ENCODE measurements around the gene NOL12. TPM values are rescaled to one million over a fixed set of nuclear protein-coding genes. Genes with fewer than 3 reads are reported as not detected.
"Not testable (repeated sequence)": the region's sequence is repeated elsewhere in the genome, so short reads cannot be mapped to it uniquely, and the experiment has no call there.

The NOL12 gene
- total RNA-seq, 2 donors from 2014 or later = 24.0 to 42.1 TPM

- peaks cover 7 to 22% of the 10 kb centered on the region in 2 donors for H3K36me3 Mint-ChIP-seq
- H3K27ac Mint-ChIP-seq = peak overlapping the region in 1 of 2 donors; percentile 7
- not testable (repeated sequence) for ATAC-seq; DNase-seq (ENCODE audit: low spot score in 2 of 2); H3K9me3 Mint-ChIP-seq
Observed at GRCh38 chr22:37656583-37656982, 29.6 kb upstream of the NOL12 start.

DNA sequence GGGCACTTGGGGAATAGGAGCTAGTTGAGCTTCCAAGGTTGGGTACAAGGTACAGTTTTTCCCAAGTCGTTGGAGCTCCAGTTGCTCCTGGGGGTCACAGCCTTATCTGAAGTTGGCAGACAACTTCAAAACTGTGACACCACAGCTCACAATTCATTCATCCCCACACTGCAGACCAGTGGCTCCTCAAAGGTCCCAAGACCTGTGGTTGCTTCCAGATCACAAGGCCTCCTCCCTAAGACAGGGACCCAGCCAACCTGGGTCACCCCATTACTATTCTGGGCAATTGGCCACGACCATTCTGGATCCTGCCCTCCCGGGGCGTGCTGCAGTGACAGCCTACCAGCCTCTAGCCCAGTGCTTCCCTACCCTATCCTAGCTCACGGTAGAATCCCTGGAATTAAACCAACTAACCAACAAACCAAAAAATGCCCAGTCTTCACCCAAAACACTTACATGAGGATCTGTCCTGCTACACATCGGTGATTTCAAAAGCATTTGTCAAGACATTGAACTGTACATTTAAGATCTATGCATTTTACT is 28.5 kb upstream of the NOL12 start:
- DNase-seq (ENCODE audit: low spot score in 2 of 2) = no peak
- peaks cover 7 to 20% of the 10 kb centered on the region in 2 donors for H3K36me3 Mint-ChIP-seq
- H3K9me3 Mint-ChIP-seq = no peaks in the 10 kb centered on the region
- no peak for ATAC-seq
- peak overlapping the region; percentile 89 for H3K27ac Mint-ChIP-seq

DNA sequence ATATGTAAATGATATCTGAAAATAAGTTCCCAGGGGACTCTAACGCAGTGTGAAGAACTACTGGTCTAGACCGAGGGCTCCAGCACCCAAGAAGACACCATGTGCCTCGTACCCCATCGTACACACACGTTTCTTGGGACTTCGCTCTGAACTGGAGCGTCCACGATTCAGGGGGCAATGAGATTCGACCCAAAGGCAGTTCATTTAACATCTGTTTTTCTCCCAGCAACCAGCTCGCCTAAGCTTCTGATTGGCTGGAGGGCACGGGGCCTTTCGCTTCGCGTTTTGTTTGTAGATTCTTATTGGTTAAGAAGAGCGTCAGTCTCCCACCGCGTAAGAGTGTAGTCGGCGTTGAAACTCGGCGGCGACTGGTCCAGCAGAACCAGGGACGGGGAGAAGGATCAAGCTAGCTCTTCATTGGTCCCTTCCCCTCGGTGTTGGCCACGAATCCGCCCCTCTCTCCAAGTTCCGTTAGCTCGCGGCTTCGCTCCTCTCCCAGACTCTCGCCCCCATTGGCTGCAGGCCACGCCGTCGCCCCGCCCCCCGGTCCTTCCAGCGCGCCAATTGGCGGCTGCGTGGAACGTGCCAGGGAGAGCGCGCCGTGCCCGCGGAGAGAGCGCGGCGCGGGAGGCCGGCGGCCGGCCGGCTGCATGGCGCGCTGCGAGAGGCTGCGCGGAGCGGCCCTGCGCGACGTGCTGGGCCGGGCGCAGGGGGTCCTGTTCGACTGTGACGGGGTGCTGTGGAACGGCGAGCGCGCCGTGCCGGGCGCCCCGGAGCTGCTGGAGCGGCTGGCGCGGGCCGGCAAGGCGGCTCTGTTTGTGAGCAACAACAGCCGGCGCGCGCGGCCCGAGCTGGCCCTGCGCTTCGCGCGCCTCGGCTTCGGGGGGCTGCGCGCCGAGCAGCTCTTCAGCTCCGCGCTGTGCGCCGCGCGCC is 27.7 kb upstream of the NOL12 start, which contains the start of gene PDXP:
PDXP (plus strand) TSS at position 591 of the 933 bp plus-strand sequence; CDS start at position 651, 60 bp downstream.
- Mint-ChIP-seq H3K27ac (peak within 1 kb of the TSS; percentile 89), H3K36me3 (peaks cover 7 to 20% of the 10 kb centered on the region in 2 donors), H3K9me3 (no peaks in the 10 kb centered on the region)
- ATAC-seq (peak; percentile 96 to 98), DNase-seq (ENCODE audit: low spot score in 2 of 2) (peak; percentile 97 to 99)

- Mint-ChIP-seq H3K27ac (peak overlapping the region; percentile 32 to 89), H3K36me3 (peaks cover 7 to 15% of the 10 kb centered on the region in 2 donors), H3K9me3 (no peaks in the 10 kb centered on the region)
- ATAC-seq (peak; percentile 0 to 2), DNase-seq (ENCODE audit: low spot score in 2 of 2) (no peak)
Observed at GRCh38 chr22:37659066-37659896, 26.9 kb upstream of the NOL12 start.

DNA sequence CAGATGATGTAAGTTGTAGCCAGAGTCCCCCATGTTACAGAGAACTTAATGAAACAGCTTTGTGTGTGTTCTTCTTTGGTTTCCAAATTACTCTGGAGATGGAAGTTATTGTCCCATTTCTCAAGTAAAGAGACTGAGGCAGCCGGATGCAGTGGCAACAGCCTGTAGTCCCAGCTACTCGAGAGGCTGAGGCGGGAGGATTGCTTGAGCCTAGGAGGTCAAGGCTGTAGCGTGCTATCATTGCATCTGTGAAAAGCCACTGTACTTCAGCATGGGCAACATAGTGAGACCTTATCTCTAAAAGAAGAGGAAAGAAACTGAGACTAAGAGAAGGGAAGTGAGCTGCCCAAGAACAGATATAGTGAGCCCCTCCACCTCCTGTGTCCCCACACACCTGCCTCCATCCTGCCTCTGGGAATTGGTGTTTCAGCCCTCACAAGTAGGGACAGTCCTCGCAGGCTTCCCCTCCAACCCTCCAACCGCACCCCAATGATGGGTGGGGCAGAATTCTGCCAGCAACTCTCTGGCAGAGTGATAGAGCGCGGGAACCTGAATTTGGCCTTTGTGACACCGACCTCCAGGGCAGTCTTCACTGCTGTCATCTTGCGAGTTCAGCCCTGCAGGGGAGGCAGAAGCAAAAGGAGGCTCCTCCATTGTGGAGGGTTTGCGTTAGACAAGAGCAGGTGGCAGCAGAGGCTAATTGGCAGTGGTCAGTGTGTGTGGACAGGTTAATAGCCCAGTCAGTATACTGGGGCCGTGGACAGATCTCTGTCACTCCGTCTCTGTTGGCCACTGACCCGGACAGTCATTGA is 26.0 kb upstream of the NOL12 start:
- Mint-ChIP-seq H3K36me3 (peaks cover 7 to 15% of the 10 kb centered on the region in 2 donors), H3K9me3 (no peaks in the 10 kb centered on the region), H3K27ac (peak overlapping the region; percentile 32 to 89)
- no peak for DNase-seq (ENCODE audit: low spot score in 2 of 2)
- no peak for ATAC-seq

- Mint-ChIP-seq H3K36me3 (peaks cover 7 to 15% of the 10 kb centered on the region in 2 donors), H3K27ac (no peak overlapping the region)
- no peak for DNase-seq (ENCODE audit: low spot score in 2 of 2)
Observed at GRCh38 chr22:37660709-37661045, 25.5 kb upstream of the NOL12 start.

GRCh38 chr22:37661160-37661924 is 24.8 kb upstream of the NOL12 start:
- no peak overlapping the region for H3K27ac Mint-ChIP-seq
- DNase-seq (ENCODE audit: low spot score in 2 of 2) (no peak), ATAC-seq (no peak)
- peaks cover 7 to 15% of the 10 kb centered on the region in 2 donors for H3K36me3 Mint-ChIP-seq
- no peaks in the 10 kb centered on the region for H3K9me3 Mint-ChIP-seq

More at GRCh38 chr22:37660709-37661045, 25.5 kb upstream of the NOL12 start:
- no peak for ATAC-seq
- no peaks in the 10 kb centered on the region for H3K9me3 Mint-ChIP-seq

- DNase-seq (ENCODE audit: low spot score in 2 of 2) (no peak), ATAC-seq (no peak)
- no peaks in the 10 kb centered on the region for H3K9me3 Mint-ChIP-seq
- H3K36me3 Mint-ChIP-seq = peaks cover 7 to 21% of the 10 kb centered on the region in 2 donors
- H3K27ac Mint-ChIP-seq = peak overlapping the region in 1 of 2 donors; percentile 29
Observed at GRCh38 chr22:37662039-37662438, 24.1 kb upstream of the NOL12 start.

- H3K36me3 Mint-ChIP-seq = peaks cover 7 to 22% of the 10 kb centered on the region in 2 donors
- no peak overlapping the region for H3K27ac Mint-ChIP-seq
- ATAC-seq = no peak
Observed at GRCh38 chr22:37663521-37664140, 22.5 kb upstream of the NOL12 start.

GRCh38 chr22:37664249-37665101 is 21.7 kb upstream of the NOL12 start:
- no peaks in the 10 kb centered on the region for H3K9me3 Mint-ChIP-seq
- H3K27ac Mint-ChIP-seq = peak overlapping the region in 1 of 2 donors; percentile 22
- peaks cover 4 to 18% of the 10 kb centered on the region in 2 donors for H3K36me3 Mint-ChIP-seq
- DNase-seq (ENCODE audit: low spot score in 2 of 2) (no peak), ATAC-seq (no peak)

More at GRCh38 chr22:37663521-37664140, 22.5 kb upstream of the NOL12 start:
- H3K9me3 Mint-ChIP-seq = no peaks in the 10 kb centered on the region
- no peak for DNase-seq (ENCODE audit: low spot score in 2 of 2)

GRCh38 chr22:37665487-37665886 is 20.7 kb upstream of the NOL12 start:
- no peak for ATAC-seq
- DNase-seq (ENCODE audit: low spot score in 2 of 2) = no peak
- H3K36me3 Mint-ChIP-seq = peaks cover 0 to 13% of the 10 kb centered on the region in 2 donors
- no peaks in the 10 kb centered on the region for H3K9me3 Mint-ChIP-seq
- no peak overlapping the region for H3K27ac Mint-ChIP-seq

- DNase-seq (ENCODE audit: low spot score in 2 of 2) (no peak), ATAC-seq (peak in 1 of 2 donors; percentile 41)
- Mint-ChIP-seq H3K9me3 (no peaks in the 10 kb centered on the region), H3K36me3 (peaks cover 0 to 6% of the 10 kb centered on the region in 2 donors), H3K27ac (no peak overlapping the region)
Observed at GRCh38 chr22:37669586-37669985, 16.6 kb upstream of the NOL12 start.

DNA sequence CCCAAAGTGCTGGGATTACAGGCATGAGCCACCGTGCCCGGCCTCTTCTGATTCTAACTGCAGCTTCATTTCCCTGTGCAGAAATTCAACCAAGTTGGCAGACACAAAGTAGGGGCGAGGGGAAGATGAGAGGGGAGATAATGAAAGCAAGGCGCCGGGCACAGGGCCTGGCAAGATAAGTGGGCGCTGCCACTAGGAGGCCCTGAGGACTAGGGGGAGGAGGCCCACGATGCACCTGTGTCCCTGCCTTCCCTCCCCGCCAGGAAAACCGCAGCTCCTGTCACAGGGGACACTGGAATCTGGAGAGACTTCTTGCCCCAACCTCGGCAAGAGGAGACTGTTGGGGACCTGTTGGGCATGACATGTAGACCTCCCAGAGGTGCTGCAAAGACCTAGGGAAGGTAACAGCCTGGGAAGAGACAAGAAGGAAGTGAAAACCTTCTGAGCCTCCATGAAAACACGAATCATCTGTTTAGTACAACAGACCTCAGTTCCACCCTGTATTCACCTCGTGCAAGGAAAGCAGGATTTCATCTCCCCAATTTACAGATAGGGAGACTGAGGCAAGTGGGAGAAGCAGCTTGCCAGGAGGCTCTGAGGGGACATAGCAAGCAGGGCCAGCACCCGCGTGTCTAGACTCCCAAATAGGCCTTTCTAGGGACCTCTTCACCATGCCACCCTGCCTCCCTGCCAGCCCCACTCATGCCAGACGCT is 13.8 kb upstream of the NOL12 start:
- ATAC-seq (no peak), DNase-seq (ENCODE audit: low spot score in 2 of 2) (no peak)
- Mint-ChIP-seq H3K9me3 (no peaks in the 10 kb centered on the region), H3K36me3 (peaks cover 0 to 16% of the 10 kb centered on the region in 2 donors), H3K27ac (no peak overlapping the region)
